ENCODE measurements around the gene GRN.

GRN gene

DNA sequence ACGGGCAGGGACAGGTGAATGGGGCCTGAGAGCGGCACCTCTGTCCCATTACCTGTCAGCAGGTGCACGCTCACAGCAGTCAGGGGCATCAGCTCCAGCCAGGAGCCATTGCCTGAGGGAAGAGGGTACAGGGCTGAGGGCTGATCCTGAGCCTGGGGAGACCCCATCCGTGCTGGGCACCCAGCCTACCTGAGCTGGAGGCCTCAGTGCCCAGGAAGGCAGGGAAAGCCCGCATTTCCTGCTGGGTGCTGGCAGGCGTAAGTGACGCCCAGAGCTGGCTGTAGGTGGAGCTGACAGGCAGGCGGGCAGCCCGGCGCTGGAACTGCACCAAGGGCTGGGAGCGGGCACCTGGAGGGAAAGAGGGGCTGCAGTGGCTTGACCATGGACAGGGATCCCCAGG lies 11.1 kb downstream of the GRN start:
- H3K27me3 ChIP-seq (replicated peaks; ENCODE audit: control insufficient read depth, insufficient read depth, low read length) = no peaks in the 10 kb centered on the region
- no peak overlapping the region for H3K4me3 ChIP-seq (replicated peaks; ENCODE audit: low read depth, low read length)
- TF ChIP-seq, protein P1, sequence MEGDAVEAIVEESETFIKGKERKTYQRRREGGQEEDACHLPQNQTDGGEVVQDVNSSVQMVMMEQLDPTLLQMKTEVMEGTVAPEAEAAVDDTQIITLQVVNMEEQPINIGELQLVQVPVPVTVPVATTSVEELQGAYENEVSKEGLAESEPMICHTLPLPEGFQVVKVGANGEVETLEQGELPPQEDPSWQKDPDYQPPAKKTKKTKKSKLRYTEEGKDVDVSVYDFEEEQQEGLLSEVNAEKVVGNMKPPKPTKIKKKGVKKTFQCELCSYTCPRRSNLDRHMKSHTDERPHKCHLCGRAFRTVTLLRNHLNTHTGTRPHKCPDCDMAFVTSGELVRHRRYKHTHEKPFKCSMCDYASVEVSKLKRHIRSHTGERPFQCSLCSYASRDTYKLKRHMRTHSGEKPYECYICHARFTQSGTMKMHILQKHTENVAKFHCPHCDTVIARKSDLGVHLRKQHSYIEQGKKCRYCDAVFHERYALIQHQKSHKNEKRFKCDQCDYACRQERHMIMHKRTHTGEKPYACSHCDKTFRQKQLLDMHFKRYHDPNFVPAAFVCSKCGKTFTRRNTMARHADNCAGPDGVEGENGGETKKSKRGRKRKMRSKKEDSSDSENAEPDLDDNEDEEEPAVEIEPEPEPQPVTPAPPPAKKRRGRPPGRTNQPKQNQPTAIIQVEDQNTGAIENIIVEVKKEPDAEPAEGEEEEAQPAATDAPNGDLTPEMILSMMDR (IDR thresholded peaks at IDR 0.05; ENCODE audit: insufficient read depth, low read length, poor library complexity, severe bottlenecking) = peak; percentile 9

DNA sequence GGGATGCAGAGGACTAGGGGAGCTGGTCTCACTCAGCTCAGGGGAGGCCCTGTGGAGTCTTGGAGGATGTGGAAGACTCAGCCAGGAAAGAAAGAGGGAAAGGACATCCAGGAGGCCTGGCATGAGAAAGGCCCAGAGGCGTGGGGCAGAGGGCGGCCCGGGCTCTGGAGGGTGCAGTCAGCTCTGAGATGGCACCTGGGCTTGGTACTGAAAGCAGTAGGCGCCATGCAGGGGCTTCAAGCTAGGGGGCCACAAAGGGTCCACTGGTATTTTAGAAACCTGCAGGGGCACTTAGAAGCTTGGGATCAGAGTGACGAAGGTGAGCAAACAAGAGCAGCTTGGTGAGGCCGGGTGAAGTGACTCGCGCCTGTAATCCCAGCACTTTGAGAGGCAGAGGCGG lies 13.0 kb downstream of the GRN start:
- TF ChIP-seq, protein P1 (IDR thresholded peaks at IDR 0.05; ENCODE audit: insufficient read depth, low read length, poor library complexity, severe bottlenecking) = no peak
- Histone ChIP-seq H3K4me3 (replicated peaks; ENCODE audit: low read depth, low read length) (no peak overlapping the region), H3K36me3 (ENCODE audit: control insufficient read depth, insufficient read depth, low read length) (no peaks in the 10 kb centered on the region; the same call in 1 of the 2 replicates), H3K27me3 (replicated peaks; ENCODE audit: control insufficient read depth, insufficient read depth, low read length) (no peaks in the 10 kb centered on the region)
- no peak for DNase-seq (ENCODE audit: extremely low read depth, insufficient read length)

More for the DNA sequence above, 11.1 kb downstream of the GRN start:
- no peak for DNase-seq (ENCODE audit: extremely low read depth, insufficient read length)
- H3K36me3 ChIP-seq (ENCODE audit: control insufficient read depth, insufficient read depth, low read length) = peaks cover 17% of the 10 kb centered on the region

DNA sequence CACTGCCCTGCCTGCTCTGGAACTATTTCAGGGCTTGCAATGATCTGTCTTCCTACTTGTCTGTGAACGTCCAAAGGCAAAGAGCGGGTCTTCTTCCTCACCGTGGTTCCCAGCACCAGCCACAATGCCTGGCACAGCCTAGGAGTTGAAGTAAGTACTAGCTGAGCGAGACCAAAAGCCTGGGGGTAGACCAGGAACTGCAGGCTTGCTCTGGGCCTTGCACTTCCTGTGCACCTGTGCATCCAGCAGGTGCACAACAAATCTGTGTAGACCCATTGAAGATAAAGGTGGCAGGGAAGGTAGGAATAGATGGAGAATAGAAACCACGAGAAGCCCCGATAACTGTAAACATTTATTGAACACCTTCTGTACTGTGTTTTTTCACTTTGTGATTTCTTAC lies 13.9 kb downstream of the GRN start:
- H3K4me3 ChIP-seq (replicated peaks; ENCODE audit: low read depth, low read length) = no peak overlapping the region
- H3K27me3 ChIP-seq (replicated peaks; ENCODE audit: control insufficient read depth, insufficient read depth, low read length) = no peaks in the 10 kb centered on the region
- TF ChIP-seq, protein P1 (IDR thresholded peaks at IDR 0.05; ENCODE audit: insufficient read depth, low read length, poor library complexity, severe bottlenecking) = no peak
- DNase-seq (ENCODE audit: extremely low read depth, insufficient read length) = no peak
- no peaks in the 10 kb centered on the region for H3K36me3 ChIP-seq (ENCODE audit: control insufficient read depth, insufficient read depth, low read length)

DNA sequence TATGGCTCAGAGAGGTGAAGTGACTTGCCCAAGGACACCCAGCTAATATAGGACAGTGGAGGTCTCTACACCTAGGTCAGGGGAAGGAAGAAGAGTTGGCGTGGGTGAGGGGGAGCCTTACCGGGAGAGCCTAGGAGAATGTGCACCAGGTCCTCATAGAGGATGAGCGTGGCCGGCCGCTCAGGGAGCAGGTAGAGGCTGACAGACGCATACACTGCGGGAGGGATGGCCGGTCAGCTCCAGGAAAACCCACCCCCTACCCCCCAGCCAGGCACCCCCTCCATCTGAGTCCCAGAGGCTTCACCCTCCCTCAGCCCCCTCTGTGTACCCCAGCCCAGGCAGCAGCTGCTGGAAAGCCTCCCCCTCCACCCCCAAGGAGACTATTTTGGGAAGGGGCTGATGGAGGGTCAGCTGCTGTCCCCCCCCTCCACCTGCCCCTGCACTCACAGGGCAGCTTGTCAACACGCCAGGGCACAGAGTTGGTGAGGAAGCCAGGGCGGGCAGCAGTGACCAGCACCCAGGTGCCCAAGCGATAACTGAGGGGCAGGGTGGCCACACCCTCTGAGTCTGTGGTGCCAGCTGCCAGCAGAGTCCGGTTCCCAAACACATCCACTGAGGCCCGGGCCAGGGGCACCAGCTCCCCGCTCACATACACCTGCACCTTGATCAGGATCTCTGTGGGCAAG lies 14.5 kb downstream of the GRN start:
- H3K36me3 ChIP-seq (ENCODE audit: control insufficient read depth, insufficient read depth, low read length) = no peaks in the 10 kb centered on the region
- no peak for DNase-seq (ENCODE audit: extremely low read depth, insufficient read length)
- H3K4me3 ChIP-seq (replicated peaks; ENCODE audit: low read depth, low read length) = no peak overlapping the region
- no peaks in the 10 kb centered on the region for H3K27me3 ChIP-seq (replicated peaks; ENCODE audit: control insufficient read depth, insufficient read depth, low read length)
- TF ChIP-seq, protein P1 (IDR thresholded peaks at IDR 0.05; ENCODE audit: insufficient read depth, low read length, poor library complexity, severe bottlenecking) = no peak

DNA sequence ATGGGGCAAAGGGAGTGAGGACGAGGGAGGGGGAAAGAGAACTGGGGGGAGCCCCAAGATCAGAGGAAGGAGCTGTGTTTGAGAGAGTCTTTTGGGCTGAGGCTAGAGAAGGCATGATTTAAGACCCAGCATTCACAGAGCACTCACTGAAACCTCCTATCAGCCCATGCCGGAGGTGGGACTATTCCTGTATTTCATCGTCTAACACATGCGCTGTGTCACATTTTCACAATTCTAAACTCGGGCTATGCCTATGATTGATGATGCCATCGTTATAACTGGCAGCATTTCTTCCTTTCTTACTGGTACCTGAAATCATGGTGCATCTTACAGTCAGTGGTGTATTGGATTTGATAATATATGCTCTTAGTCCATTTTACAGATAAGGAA lies 15.0 kb downstream of the GRN start:
- Histone ChIP-seq H3K27me3 (replicated peaks; ENCODE audit: control insufficient read depth, insufficient read depth, low read length) (no peaks in the 10 kb centered on the region), H3K36me3 (ENCODE audit: control insufficient read depth, insufficient read depth, low read length) (no peaks in the 10 kb centered on the region), H3K4me3 (replicated peaks; ENCODE audit: low read depth, low read length) (no peak overlapping the region)
- TF ChIP-seq, protein P1 (IDR thresholded peaks at IDR 0.05; ENCODE audit: insufficient read depth, low read length, poor library complexity, severe bottlenecking) = no peak
- DNase-seq (ENCODE audit: extremely low read depth, insufficient read length) = no peak

DNA sequence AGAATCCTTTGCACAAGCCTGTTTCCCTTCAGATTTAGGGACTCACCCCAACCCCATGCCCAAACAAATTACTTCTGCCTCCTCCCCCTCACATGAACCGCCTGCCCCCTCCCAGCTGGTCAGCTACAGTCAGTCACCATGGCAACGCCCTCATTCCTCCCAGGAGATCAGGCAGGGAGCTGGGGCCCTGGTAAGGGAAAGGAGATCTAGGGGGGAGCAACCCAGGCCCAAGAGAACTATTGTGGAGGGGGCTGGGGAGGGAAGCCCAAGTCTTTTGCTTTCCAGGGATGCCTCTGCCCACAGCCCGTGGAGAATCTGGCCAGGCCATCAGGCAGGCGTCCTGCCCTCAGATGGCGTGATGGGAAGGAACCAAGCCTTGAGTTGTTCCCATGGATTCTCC lies 15.7 kb downstream of the GRN start:
- TF ChIP-seq, protein P1 (IDR thresholded peaks at IDR 0.05; ENCODE audit: insufficient read depth, low read length, poor library complexity, severe bottlenecking) = no peak
- H3K4me3 ChIP-seq (replicated peaks; ENCODE audit: low read depth, low read length) = no peak overlapping the region
- H3K27me3 ChIP-seq (replicated peaks; ENCODE audit: control insufficient read depth, insufficient read depth, low read length) = no peaks in the 10 kb centered on the region
- H3K36me3 ChIP-seq (ENCODE audit: control insufficient read depth, insufficient read depth, low read length) = no peaks in the 10 kb centered on the region
- DNase-seq (ENCODE audit: extremely low read depth, insufficient read length) = no peak
